Skin of body (tissue), 2 donors: Measurements from ENCODE around the gene LAMA2. TPM values are rescaled to one million over a fixed set of nuclear protein-coding genes. Genes with fewer than 3 reads are reported as not detected.

Experiments
- DNase-seq: peaks from one replicate; lab custom pipeline; 2025; lab: John Stamatoyannopoulos, UW
- total RNA-seq: library from RNA; depleted of rRNA; stranded (reverse); fragments of >200 nt; gene quantifications from one replicate; pipeline ENCODE4 v1.2.3, GENCODE V29; 2014

Gene LAMA2
- total RNA-seq, 1 donor from 2014 or later: 87.4 TPM

DNA sequence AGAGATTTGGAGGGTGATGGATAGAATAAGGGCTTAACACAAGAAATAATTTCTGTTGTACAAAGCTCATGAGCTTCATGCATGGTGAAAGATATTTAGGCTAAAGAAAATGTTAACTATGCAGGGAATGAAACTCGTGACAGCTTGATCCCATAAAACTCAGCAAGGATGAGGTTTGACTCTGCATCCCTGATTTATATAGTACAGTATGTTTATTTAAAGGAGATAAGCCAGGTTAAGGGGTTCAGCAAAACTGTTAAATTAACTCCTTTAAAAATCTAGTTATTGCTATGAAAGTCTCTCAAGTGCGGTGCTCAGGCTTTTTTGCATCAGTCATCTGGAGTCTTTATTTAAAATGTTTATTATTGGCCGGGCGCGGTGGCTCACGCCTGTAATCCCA is 326.4 kb downstream of the LAMA2 start:
- no peak for DNase-seq

DNA sequence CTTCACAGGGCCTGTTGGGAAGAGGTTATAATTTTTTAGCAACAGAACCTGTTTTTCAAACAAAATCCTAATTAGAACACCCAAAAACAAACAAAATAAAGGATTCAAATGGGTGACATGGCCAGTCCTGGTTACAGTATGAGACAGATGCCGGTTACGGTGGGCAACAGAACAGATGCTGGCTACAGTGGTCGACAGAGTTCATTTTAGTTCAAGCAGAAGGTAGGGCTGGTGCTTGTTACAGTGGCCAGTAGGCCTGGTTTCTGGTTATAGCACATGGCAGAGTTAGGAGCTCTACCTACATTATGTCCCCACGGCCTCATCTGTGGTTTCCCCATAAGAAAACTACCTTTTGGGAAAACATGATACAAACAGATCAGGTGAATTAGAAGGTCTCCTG is 327.7 kb downstream of the LAMA2 start:
- no peak for DNase-seq

DNA sequence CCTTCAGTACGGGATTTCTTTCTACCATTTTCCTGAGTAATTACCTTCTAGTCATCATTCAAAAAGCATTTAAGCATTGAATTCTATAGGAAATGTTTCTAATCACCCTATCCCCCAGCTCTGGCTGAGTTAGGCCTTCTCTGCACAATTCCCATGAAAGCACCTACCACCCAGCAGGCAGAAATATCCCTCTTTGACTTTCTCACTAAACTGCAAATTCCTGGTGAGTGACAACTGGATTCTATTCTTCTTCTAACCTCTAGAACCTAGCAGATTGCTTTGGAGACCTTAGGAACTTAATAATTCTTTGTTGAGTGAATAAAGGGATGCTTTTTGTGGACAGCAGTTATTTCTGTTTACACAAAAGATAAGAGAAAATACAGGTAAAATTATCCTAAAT is 328.7 kb downstream of the LAMA2 start:
- no peak for DNase-seq

DNA sequence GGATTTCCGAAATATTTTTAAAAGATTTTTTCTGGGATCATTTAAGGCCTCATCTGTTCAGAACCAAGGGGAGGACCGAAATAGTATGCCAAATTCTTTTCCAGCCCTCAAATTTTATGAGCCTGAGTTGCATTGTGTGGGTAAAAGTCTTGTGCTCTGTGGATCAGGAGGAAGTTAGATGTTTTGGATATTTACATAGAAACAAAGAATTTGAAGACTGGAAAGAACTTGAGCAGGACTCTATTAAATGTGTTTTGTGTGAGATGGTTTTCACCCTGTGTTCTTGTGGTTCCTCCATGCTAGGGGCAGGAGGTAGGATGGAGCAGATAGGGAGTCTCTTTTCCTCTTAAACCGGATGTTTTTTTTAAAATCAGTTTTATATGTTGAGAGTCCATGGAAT is 329.1 kb downstream of the LAMA2 start:
- DNase-seq: no peak

DNA sequence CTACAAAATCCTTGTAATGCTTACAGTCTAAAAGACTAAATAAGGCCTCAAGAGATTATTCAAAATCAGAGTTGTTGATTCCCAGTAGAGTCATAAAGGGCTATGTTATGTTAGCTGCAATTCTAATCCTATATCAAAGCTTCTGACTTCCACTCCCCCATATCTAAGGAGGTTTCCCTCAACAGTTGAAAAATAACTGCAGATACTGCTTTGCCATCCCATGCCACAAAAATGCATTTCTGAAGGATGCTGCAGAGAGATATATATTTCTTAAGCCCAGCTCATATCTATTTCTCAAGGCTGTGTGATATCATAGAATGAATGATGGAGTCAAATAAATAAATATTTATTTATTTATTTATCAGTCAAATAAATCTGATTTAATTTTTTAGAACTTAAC is 332.3 kb downstream of the LAMA2 start:
- DNase-seq: no peak

DNA sequence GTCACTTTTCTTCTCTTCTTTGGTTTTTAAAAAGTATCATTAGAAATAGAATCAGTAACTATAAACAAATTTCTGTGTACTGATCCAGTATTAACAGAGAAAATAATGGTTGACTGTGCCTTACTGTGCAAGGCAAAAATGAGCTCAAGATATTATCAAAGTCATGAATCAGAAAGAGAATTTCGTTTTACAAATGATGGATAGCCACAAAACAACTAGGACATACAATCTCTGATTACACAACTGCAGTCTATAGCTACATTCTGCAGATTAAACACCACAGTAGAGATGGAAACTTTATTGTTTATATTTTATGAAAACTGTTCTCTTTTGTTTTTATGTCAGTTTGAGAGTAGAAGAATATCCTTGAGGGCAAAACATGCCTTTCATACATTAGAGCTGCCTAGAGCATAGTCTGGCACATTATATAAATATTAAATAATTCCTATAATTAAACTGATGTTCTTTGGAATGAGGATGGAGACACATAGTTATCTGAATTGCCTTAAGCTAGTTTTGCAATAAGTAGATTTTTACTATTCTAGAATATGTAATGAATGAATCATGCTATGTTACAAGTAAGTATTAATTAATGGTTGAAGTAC is 333.1 kb downstream of the LAMA2 start:
- no peak for DNase-seq

DNA sequence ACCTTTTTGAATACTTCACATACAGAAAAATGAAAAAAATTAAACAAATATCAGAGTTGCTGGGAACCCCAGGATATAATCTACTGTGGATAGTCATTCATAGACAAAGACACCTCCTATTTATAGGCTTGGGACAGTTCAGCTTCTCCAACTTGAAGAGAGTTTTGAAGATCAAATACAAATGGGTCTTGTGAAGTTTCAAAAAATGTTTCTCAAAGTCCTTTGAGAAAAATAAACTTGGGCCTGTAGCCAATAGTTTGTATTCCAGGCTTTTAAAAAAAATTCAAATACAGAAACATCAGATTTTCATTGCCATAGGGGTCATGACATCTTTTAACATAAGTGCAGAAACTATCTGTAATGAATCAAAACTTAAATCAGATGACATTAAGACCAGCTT is 334.8 kb downstream of the LAMA2 start:
- DNase-seq: no peak

DNA sequence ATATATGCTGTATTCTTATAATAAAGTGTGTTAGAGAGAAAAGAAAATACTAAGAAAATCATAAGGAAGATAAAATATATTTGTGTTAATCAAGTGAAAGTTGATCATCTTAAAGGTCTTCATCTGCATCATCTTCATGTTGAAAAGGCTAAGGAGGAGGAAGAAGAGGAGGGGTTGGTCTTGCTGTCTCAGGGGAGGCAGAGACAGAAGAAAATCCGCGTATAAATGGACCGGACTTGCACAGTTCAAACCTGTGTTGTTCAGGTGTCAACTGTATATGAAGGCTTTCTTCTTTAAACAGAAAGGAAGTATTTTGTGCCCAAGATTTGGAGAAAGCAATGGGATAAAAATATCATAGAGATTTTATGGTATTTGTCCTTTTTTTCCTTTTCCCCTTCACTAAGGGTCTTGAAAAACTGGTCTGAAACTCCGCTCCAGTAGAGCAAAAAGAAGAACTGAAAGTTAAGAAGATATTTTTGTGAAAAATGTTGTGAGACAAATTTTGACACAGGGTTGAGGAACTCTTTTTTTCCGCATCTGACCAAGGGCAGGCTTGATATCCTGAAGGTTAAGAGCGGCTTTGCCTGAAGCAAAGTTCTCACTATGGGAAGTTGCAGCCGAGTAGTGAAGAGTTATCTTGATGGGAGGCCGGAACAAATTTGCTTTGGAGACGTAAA is 350.7 kb downstream of the LAMA2 start:
- no peak for DNase-seq

DNA sequence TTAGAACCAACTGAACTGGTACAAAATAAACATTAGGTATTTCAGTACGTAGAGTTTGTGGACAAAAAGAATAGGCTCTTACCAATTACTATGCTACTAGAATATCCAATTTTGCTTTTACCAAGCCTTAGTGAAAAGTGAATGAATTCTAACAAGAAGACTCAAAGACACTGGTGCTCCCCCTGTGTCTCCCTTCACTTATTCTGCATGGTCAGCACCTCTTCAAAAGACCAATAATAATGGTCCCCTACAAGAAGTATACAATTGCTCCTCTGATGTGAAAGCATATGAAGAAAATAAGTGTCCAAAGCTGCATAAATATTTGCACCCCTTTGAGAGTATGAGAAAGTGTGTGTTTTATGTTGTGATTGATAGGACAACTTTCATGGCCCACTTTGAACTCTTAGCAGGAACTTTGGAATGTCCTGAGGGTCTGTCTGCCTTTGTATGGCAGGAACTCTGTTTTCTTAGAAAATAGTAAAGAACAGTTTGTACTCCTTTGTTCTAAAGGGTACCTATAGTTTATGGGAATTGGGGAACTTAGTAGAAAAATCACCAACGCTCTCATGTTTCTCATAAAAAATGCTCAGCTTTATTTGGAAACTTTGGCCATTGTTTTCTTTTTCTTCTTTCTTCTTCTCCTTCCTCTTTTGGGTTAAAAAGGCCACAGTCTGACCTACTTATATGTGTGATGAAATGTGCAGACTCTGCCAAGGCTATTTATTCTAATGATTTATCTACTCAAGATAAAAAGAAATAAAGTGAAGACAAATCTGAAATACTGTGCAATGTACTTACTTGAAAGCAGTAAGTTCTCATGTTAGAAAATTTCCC is 352.4 kb downstream of the LAMA2 start:
- DNase-seq: no peak

DNA sequence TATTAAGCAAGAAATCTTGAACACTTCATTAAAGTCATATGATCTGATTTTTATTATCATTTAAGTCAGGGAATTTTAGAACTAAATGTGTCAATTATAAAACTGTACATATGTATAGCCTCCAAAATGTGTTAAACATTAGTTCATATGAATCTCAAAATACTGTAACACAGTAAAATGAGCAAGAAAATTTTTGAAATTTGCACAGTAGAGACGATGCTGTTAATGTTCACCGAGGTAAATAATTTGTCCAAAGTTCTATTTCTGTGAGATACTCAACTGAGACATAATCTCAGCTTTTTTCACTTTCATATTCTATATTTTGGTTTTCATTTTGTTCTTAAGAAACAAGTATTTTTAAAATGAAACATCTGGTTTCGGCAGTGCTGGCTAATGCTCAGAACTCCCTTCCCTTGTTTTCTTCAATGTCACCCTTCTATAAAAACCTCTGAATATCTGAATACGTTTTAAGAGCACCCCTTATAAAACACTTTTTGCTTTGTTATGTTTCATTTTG is 353.1 kb downstream of the LAMA2 start:
- DNase-seq: peak; percentile 64

DNA sequence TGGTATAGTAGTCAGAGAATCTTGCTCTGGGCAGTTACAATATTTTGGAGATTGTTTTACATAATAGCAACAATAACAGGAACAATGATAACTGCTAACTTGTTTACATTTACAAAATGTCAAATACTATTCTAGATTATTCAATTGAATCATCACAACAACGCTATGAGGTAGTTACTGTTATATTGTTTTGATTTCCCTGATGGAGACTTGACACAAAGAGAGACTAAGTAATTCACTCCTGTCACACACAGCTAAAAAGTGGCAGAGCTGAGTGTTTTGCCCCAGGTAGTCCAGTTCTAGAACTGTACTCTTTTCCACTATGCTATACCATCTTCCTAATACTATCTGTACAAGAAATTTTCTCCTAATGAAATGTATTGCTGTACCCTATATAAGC is 356.1 kb downstream of the LAMA2 start:
- DNase-seq: no peak

DNA sequence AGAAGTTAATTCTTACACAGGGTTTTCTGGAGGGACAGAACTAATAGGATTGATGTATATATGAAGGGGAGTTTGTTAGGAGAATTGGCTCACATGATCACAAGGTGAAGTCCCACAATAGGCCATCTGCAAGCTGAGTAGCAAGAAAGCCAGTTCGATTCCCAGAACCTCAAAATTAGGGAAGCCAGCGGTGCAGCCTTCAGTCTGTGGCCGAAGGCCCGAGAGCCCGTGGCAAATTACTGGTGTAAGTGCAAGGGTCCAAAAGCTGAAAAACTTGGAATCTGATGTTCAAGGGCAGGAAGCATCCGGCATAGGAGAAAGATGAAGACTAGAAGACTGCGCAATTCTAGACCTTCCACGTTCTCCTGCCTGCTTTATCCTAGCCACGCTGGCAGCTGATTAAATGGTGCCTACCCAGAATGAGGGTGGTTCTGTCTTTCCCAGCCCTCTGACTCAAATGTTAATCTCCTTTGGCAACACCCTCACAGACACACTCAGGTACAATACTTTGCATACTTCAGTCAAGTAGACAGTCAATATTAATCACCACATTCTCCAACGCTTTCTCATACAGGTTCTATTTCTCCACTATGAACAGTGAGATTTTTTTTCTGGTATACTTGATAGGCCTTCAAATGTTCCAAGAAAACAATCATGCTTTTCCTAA is 357.0 kb downstream of the LAMA2 start:
- DNase-seq: no peak

DNA sequence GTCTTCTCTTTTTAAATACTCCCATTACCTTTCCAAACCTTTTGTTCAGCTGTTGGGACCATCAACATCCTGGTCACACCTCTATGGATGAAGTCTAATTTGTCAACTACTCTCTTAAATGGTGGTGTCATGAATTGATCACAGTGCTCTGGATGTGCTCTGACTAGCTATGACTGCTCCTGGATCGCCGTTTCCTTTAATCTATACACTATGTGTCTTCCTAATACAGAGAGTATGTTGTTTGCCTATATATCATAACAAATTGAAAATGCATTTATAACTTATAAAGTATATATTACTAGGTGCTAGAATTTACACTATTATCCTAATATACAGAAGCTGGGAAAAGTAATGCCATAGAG is 357.5 kb downstream of the LAMA2 start:
- no peak for DNase-seq

DNA sequence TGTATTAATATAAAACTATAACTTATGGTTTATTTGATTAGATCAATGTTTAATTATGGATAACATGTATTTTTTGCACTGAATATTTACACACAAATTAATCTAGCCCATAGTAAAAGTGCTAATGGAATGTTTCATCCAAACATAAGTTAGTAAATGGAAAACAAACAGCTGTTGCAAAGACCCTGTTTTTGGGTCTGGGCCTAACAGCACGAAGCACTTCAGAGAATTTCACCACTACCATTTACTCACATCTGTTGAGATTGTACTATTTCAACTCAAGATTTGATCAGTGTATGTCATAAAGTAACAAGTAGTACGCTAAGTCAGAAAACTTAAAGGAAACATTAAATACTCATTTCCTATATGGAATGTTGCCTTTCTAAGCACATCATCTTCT is 359.6 kb downstream of the LAMA2 start:
- DNase-seq: peak; percentile 62

DNA sequence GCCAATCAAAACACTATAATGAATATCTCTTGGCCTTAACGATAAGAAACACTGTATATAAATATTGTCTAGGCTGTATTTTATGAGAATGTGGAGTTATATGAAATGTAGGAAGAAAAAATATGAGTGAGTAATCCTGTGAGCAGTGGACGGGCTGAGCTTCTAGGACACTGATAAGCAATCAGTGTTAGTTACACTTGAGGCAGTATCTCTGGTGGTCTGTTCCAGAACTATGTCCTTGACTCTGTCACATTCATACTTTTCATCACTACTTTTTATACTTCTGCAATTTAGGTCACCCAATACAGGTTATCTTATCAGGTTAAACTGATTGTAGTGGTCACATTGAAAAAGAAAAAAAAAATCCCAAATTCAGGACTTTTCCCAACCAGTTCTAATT is 360.4 kb downstream of the LAMA2 start:
- no peak for DNase-seq

DNA sequence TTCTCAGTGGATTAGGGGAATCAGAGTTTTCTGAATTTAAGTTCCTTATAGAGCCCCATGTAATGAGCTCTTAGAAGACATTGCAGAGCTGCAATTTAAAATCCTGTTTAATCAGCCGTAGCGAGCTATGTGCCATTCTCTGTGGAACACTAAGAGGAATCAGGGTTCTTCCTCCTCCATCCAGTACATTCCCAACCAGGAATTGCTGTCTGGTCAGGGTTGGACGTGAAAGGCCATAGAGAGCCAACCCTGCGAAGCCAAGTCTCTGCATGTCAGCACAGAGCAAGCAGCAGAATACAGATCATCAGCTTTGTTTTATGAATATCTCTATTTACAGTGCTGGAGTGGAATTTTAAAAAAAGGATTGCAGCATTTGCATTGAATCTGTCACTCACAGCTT is 366.0 kb downstream of the LAMA2 start:
- no peak for DNase-seq

DNA sequence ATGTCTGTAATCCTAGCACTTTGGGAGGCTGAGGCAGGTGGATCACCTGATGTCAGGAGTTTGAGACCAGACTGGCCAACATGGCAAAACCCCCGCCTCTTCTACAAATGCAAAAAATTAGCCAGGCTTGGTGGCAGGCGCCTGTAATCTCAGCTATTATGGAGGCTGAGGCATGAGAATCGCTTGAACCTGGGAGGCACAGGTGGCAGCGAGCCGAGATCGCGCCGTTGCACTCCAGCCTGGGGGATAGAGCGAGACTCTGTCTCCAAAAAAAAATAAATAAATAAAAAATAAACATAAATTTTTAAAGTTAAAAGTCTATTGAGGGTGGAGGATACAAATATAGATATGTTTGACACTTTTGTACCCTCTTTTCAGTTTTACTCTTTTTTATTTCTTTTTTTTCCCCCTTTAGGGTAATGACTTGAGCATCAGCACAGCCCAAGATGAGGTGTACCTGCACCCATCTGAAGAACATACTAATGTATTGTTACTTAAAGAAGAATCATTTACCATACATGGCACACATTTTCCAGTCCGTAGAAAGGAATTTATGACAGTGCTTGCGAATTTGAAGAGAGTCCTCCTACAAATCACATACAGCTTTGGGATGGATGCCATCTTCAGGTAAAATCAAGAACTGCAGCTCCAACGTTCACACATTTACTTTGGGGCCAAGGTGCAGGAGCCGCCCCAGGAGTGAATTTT is 368.9 kb downstream of the LAMA2 start:
- DNase-seq: peak; percentile 72

DNA sequence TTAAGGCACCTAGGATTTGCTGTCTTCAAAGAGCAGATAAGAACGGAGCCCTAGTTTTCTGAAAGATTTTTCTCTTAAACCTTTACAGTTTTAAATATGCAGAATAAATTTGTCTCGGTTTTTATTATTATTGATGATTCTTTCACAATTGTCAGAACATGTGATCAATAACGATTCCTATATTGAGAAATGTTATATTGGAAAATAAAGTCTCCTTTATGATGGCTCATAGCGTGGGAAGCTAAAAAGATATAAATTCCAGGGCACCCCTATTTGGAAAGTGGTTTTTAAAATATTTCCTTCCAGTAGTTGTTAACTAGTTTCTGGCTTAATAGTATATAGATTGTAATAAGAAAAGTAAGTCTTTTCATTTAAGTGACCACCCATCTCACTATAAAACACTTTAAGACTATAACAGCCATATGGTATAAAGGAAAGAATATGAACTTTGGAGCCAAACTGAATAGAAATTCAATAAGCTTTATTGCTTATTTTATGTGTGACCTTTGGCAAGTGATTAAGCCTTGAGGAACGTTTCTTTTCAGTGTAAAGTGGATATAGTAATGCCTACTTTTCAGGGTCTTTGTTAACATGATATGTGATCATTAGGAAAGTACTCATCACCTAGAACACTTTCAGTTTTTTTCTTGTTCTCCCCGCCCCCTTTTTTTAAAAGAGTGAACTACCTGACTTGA is 369.6 kb downstream of the LAMA2 start:
- no peak for DNase-seq

DNA sequence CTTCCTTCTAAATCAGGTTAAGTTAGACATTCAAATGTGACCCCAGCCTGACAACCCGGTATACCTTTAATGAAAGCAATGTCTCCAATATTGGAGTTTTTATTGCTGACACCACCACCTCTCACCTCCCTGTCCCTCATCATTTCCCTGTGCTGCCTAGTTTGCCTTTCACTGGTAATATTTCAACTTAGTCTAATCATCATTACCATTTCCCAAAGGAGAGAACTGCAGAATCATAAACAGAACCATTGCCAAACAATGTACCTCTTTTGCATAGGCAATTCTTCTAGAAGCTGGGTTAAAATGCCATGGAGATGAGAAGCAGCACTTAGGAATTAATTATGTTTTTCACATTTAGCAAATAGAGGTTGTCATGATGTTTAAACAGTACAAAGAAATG is 370.3 kb downstream of the LAMA2 start:
- DNase-seq: no peak

DNA sequence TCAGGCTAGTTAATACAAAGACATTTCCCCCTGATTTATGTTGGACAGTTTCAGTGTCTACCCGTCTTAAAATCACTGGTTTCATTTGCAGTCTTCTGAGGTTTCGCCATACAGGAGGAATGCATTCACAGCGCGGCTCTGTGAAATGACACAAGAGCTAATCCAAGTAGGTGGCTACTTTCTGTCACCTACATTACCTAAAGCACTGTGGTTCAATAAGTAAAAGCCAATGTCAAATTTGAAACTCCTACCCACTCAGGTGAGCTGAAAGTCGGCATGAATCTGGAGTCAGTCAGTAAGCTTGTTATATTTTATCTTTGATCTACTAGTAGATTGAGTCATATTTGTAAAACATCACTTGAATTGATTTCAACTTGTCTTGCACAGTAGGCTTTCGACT is 370.8 kb downstream of the LAMA2 start:
- no peak for DNase-seq

DNA sequence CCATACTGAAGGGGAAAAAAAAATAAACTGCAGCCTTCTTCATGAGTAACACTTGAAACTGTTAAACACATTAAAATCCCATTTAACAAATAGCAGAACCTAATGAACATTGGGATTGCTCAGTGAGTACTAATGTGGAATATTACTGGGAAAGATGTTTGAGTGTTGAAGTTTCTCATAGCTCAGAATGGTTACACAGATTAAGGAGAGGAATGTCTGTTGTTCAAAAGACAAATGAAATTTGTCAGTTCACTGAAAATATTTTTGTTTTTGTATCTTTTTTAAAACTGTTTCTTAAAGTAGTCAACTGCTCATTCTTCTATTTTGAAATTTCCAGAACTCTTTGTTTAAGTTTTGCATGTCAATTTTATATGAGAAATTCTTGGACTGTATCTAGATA is 374.3 kb downstream of the LAMA2 start:
- DNase-seq: no peak
